Activated B cell treated with CpG ODN at 0.5 μM for 24 hours (primary cell): Measurements from ENCODE around the gene DMRT1. TPM values are rescaled to one million over a fixed set of nuclear protein-coding genes. Genes with fewer than 3 reads are reported as not detected.

ENCODE experiments used
- ATAC-seq: fragments of 200-7000 bp; cut with Tn5 transposase; one replicate; pipeline ENCODE4 v1.10.0; 2021; ENCODE audit warnings: low read depth, mild to moderate bottlenecking, moderate library complexity
- CTCF ChIA-PET: fragments of 350-600 bp; sonication (Branson Sonifier 250); formaldehyde crosslinking; loops from one replicate; lab custom pipeline; 2021; ENCODE audit warnings: antibody characterized with exemption; lab: Charles Lee
- POLR2A ChIA-PET: fragments of 350-600 bp; sonication (Branson Sonifier 250); formaldehyde crosslinking; loops from one replicate; lab custom pipeline; 2021; ENCODE audit warnings: antibody characterized with exemption; lab: Charles Lee
- DNase-seq: peaks from one replicate; pipeline ENCODE4 v3.0.0; 2022
- H3K27ac Mint-ChIP-seq: one replicate; pipeline ENCODE4 v1.8.0; 2020; ENCODE audit warnings: mixed read lengths
- H3K27me3 Mint-ChIP-seq: one replicate; pipeline ENCODE4 v1.8.0; 2021; ENCODE audit warnings: mixed read lengths
- H3K36me3 Mint-ChIP-seq: one replicate; pipeline ENCODE4 v1.8.0; 2021; ENCODE audit warnings: low read depth, mixed read lengths
- H3K4me1 Mint-ChIP-seq: one replicate; pipeline ENCODE4 v1.8.0; 2021; ENCODE audit warnings: mixed read lengths
- H3K4me3 Mint-ChIP-seq: one replicate; pipeline ENCODE4 v1.8.0; 2020; ENCODE audit warnings: mild to moderate bottlenecking, mixed read lengths
- H3K9me3 Mint-ChIP-seq: one replicate; pipeline ENCODE4 v1.8.0; 2020; ENCODE audit warnings: mixed read lengths
- intact Hi-C: fragments of 100-400 bp; cut with micrococcal nuclease; formaldehyde crosslinking; loops from one replicate; pipeline ENCODE4 v1.15.1; 2024
- total RNA-seq: library from RNA; stranded (reverse); gene quantifications from 2 replicates; pipeline ENCODE4 v1.2.3, GENCODE V29; 2022
- TF ChIP-seq, protein P1 (sequence below): fragments of 200-600 bp; IDR thresholded peaks from one replicate; pipeline ENCODE4 v1.8.0; 2022; ENCODE audit warnings: antibody characterized with exemption, mild to moderate bottlenecking

Gene DMRT1
- total RNA-seq, 1 donor from 2014 or later: not detected

DNA sequence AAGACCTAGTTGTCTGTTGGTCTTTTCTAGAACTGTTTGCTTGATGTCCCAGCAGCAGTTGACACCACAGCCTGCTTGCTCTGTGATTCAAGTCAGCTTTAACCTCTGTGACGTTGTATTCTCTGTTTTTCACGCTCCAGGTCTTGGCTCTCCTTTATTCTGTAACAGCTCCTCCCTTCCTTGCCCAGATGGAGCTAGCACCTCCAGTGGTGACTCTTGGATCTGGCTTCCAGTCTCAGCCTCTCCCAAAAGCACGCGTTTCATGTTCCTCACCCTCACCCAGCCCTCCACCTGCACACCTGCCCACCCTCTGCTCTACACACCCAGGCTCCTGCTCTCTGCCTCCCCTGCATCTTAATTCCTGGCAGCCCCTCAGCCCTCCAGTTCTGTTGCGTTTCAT, 50.6 kb downstream of the DMRT1 start:
- TF ChIP-seq, protein P1, sequence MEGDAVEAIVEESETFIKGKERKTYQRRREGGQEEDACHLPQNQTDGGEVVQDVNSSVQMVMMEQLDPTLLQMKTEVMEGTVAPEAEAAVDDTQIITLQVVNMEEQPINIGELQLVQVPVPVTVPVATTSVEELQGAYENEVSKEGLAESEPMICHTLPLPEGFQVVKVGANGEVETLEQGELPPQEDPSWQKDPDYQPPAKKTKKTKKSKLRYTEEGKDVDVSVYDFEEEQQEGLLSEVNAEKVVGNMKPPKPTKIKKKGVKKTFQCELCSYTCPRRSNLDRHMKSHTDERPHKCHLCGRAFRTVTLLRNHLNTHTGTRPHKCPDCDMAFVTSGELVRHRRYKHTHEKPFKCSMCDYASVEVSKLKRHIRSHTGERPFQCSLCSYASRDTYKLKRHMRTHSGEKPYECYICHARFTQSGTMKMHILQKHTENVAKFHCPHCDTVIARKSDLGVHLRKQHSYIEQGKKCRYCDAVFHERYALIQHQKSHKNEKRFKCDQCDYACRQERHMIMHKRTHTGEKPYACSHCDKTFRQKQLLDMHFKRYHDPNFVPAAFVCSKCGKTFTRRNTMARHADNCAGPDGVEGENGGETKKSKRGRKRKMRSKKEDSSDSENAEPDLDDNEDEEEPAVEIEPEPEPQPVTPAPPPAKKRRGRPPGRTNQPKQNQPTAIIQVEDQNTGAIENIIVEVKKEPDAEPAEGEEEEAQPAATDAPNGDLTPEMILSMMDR: no peak
- Mint-ChIP-seq H3K9me3 (no peaks in the 10 kb centered on the region), H3K4me1 (peaks cover 13% of the 10 kb centered on the region), H3K4me3 (no peak overlapping the region), H3K27me3 (peaks cover 16% of the 10 kb centered on the region), H3K36me3 (no peaks in the 10 kb centered on the region), H3K27ac (no peak overlapping the region)
- ATAC-seq: no peak
- DNase-seq: no peak
- ChIA-PET CTCF (interaction anchor here (0.9 kb wide), 1 partner anchor 1195 kb away, joined by 4 read pairs; no protein-coding TSS in a partner anchor), POLR2A (no interaction called here)
- intact Hi-C loops: loop anchor here (5.0 to 10.0 kb wide), 4 partner anchors 280 to 1193 kb away; partner anchors contain the start of gene SMARCA2

DNA sequence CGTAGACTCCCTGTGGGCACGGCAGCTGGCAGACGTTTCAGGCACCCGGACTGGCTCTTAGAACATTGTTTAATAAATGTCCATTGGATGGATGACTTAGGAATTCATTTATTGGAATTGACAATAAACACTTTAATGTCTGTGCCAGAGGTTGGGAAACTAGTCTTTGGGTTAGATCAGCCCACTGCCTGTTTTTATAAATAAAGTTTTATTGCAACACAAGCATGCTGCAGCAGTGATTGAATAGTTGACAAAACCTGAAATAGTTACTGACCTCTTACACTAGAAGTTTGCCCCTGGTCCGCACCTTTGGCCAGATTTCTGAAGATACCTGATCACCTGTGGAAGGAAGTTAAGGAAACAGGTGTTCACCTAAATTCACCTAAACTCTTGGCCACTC, 51.6 kb downstream of the DMRT1 start:
- ChIA-PET POLR2A (no interaction called here), CTCF (interaction anchor here (1.9 to 2.8 kb wide), 2 partner anchors 112 to 117 kb away, joined by 13 to 22 read pairs; no protein-coding TSS in a partner anchor)
- Mint-ChIP-seq H3K9me3 (no peaks in the 10 kb centered on the region), H3K27ac (no peak overlapping the region), H3K4me3 (no peak overlapping the region), H3K27me3 (peaks cover 12% of the 10 kb centered on the region), H3K4me1 (peaks cover 13% of the 10 kb centered on the region), H3K36me3 (no peaks in the 10 kb centered on the region)
- no peak for ATAC-seq
- TF ChIP-seq, protein P1: no peak
- intact Hi-C loops: loop anchor here (1.0 to 10.0 kb wide), 5 partner anchors 112 to 1192 kb away; partner anchors contain the start of gene SMARCA2
- no peak for DNase-seq

DNA sequence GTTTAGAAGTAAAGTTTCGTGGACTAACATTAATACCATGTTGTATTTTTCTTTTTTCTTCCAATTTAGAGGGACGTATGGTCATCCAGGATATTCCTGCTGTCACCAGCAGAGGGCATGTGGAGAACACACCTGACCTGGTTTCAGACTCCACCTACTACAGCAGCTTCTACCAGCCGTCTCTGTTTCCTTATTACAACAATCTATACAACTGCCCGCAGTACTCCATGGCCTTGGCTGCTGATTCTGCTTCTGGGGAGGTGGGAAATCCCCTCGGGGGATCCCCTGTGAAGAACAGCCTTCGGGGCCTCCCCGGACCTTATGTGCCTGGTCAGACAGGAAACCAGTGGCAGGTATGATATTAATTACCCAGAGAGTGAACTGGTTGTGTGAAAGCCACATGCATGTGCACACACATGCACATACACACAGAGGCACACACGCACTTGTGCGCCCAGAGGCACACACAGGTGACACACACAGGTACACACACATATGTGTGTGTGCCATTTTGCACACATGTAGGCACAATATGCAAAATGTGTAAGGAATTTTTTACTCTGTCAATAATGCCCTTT, 52.4 kb downstream of the DMRT1 start:
- H3K27me3 Mint-ChIP-seq: peaks cover 18% of the 10 kb centered on the region
- ChIA-PET CTCF (interaction anchor here (1.4 to 2.8 kb wide), 3 partner anchors 111 to 116 kb away, joined by 5 to 22 read pairs (median 13); no protein-coding TSS in a partner anchor), POLR2A (no interaction called here)
- peak; percentile 98 for ATAC-seq
- H3K9me3 Mint-ChIP-seq: no peaks in the 10 kb centered on the region
- no peaks in the 10 kb centered on the region for H3K36me3 Mint-ChIP-seq
- TF ChIP-seq, protein P1: no peak
- DNase-seq: peak; percentile 38
- peak overlapping the region; percentile 47 for H3K27ac Mint-ChIP-seq
- H3K4me1 Mint-ChIP-seq: peaks cover 13% of the 10 kb centered on the region
- intact Hi-C loops: loop anchor here (1.0 to 10.0 kb wide), 6 partner anchors 111 to 1191 kb away; partner anchors contain the start of gene SMARCA2
- H3K4me3 Mint-ChIP-seq: no peak overlapping the region

DNA sequence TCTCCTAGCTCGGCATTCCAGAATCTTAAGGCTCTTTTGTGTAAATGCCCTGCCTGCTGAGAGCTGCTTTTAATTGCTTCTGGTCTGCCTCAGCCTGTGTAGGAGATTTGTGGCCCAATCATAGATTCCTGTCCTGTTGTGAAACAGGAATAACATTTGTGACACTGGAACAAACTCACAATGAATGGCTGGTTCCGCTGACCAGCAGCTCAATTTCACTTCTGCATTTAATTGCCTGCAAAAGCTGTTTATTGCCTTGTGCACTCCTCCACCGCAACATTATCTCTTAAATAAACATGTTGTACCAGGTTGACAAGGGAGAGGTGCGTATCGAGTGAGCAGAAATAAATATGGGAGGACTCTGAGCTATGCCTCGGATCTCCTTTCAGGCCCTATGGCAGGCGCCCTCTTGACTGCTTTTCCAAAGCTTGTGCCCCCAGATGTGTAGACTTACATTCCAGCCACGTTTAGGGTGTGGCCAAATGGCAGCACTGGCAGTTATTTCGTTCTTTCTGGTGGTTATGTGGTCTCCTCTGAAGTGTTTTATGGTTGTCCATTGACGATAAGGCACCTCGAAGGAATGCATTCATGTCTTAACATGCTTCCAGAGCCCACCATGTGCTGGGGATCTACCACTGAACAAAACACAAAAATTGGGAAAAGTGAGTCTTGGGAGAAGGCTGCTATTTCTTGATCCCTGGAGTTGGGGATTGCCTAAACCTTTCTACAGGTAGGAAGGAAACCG, 58.1 kb downstream of the DMRT1 start:
- CTCF ChIA-PET: interaction anchor here (1.3 to 1.6 kb wide), 2 partner anchors 105 to 110 kb away, joined by 4 to 5 read pairs; no protein-coding TSS in a partner anchor

More for the DNA sequence above, 58.1 kb downstream of the DMRT1 start:
- no peaks in the 10 kb centered on the region for H3K36me3 Mint-ChIP-seq
- DNase-seq (no peak), ATAC-seq (no peak)
- H3K4me3 Mint-ChIP-seq: no peak overlapping the region
- peaks cover 10% of the 10 kb centered on the region for H3K4me1 Mint-ChIP-seq
- H3K9me3 Mint-ChIP-seq: no peaks in the 10 kb centered on the region
- no peak overlapping the region for H3K27ac Mint-ChIP-seq
- POLR2A ChIA-PET: no interaction called here
- intact Hi-C loops: loop anchor here (10.0 kb wide), 2 partner anchors 1115 to 1185 kb away; partner anchors contain the start of gene SMARCA2
- peaks cover 15% of the 10 kb centered on the region for H3K27me3 Mint-ChIP-seq
- TF ChIP-seq, protein P1: no peak
